RWPE2 (cell line): ENCODE measurements around the gene NUP54.

Experiments used
- ATAC-seq: fragments of 200-7000 bp; cut with Tn5 transposase; 3 replicates; pipeline ENCODE4 v1.9.1; 2021; ENCODE audit warnings: low read depth
- DNase-seq: peaks from one replicate; pipeline ENCODE4 v3.0.0-alpha.2; 2020; ENCODE audit warnings: low spot score
- H3K27ac ChIP-seq: fragments of 450-650 bp; 2 replicates; pipeline ENCODE4 v1.5.1; 2017; ENCODE audit warnings: mild to moderate bottlenecking; ENCODE audit not compliant: poor library complexity, severe bottlenecking
- H3K27me3 ChIP-seq: fragments of 250-450 bp; sonication (Bioruptor Pico); 2 replicates; pipeline ENCODE4 v1.5.1; 2021; ENCODE audit warnings: mild to moderate bottlenecking, moderate library complexity; ENCODE audit not compliant: insufficient read depth, poor library complexity, severe bottlenecking
- H3K36me3 ChIP-seq: fragments of 250-450 bp; sonication (Bioruptor Pico); 2 replicates; pipeline ENCODE4 v1.5.1; 2020; ENCODE audit warnings: low read depth, mild to moderate bottlenecking, moderate library complexity
- H3K4me1 ChIP-seq: fragments of 250-450 bp; sonication (Bioruptor Pico); 2 replicates; pipeline ENCODE4 v1.5.1; 2021; ENCODE audit warnings: mild to moderate bottlenecking, moderate library complexity; ENCODE audit not compliant: insufficient read depth, poor library complexity, severe bottlenecking
- H3K4me3 ChIP-seq: fragments of 250-450 bp; sonication (Bioruptor Pico); 2 replicates; pipeline ENCODE4 v1.5.1; 2021; ENCODE audit warnings: mild to moderate bottlenecking, moderate library complexity; ENCODE audit not compliant: severe bottlenecking
- H3K9me3 ChIP-seq: fragments of 250-450 bp; sonication (Bioruptor Pico); 2 replicates; pipeline ENCODE4 v1.5.1; 2021; ENCODE audit warnings: mild to moderate bottlenecking, moderate library complexity; ENCODE audit not compliant: severe bottlenecking
- TF ChIP-seq, protein P1 (sequence below): fragments of 450-650 bp; IDR thresholded peaks from one replicate; pipeline ENCODE4 v1.5.1; 2017; ENCODE audit warnings: mild to moderate bottlenecking, moderate library complexity; ENCODE audit not compliant: poor library complexity, severe bottlenecking

NUP54 gene

DNA sequence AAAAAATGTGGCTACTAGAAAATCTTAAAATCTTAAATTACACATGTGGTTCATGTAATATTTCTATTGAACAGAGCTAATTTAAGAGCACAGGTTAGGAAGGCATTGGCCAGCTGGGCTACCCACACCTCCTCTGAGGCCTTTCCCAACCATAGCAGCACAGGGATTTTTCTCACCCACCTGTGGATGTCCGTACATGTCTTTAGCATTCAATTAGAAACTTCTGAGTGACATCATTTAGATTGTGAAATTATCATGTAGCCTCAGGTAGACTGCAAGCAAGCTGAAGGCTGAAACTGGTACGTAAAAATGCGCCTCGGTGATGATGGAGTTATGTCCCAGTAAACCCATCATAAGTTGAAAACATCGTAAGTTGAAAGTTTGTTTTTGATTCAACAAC, 34.3 kb upstream of the NUP54 start:
- peaks cover 6% of the 10 kb centered on the region for H3K4me1 ChIP-seq
- peak; percentile 61; the same call in 2 of the 3 replicates for ATAC-seq

DNA sequence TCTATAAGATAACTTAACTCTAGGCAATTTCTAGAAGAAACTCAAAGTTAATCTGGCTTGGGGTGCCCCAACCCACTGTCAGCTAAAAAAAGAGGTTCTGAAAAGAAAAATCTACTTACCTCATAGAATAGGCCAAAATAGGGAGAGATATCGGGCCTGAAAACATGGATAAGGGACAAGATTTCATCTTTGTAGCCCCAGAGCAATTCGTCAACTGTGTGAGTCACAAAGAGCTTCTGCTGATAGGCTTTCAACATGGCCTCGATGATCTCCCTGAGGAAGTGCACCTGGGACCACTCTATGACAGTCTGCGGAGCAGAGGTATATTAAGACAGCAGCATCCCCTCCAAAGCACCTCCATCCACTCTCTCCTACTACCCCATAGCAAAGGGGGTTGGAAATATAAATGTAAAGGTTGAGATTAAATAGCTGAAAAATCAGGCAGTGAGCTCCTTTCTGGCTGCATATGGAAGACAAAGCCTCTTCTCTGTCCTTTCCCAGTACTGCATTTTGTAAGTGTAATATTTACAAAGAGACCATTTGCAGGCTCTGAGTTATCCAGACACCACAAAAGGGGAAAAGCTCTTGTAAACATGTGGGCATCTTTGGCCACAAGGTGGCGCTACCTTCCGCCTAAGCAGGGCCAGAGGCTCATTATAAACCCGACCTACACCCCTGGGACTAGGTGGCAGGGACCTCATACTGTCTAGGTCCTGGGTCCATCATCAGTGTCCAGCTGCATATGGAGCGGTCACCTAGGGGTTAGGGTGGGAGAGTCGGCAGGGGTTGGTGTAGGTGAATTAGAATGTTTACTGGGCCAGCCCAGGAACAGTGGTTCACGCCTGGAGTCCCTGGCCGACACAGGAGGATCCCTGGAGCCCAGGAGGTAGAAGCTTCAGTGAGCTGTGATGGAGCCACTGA, 31.5 kb upstream of the NUP54 start:
- Histone ChIP-seq H3K4me1 (peaks cover 6% of the 10 kb centered on the region), H3K36me3 (peaks cover 55% of the 10 kb centered on the region), H3K9me3 (no peaks in the 10 kb centered on the region), H3K4me3 (no peak overlapping the region), H3K27ac (no peak overlapping the region), H3K27me3 (no peaks in the 10 kb centered on the region)
- peak; percentile 68 for DNase-seq
- TF ChIP-seq, protein P1, sequence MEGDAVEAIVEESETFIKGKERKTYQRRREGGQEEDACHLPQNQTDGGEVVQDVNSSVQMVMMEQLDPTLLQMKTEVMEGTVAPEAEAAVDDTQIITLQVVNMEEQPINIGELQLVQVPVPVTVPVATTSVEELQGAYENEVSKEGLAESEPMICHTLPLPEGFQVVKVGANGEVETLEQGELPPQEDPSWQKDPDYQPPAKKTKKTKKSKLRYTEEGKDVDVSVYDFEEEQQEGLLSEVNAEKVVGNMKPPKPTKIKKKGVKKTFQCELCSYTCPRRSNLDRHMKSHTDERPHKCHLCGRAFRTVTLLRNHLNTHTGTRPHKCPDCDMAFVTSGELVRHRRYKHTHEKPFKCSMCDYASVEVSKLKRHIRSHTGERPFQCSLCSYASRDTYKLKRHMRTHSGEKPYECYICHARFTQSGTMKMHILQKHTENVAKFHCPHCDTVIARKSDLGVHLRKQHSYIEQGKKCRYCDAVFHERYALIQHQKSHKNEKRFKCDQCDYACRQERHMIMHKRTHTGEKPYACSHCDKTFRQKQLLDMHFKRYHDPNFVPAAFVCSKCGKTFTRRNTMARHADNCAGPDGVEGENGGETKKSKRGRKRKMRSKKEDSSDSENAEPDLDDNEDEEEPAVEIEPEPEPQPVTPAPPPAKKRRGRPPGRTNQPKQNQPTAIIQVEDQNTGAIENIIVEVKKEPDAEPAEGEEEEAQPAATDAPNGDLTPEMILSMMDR = peak; percentile 89
- peak; percentile 85 for ATAC-seq

More for the DNA sequence above, 34.3 kb upstream of the NUP54 start:
- DNase-seq = no peak
- TF ChIP-seq, protein P1 = no peak
- Histone ChIP-seq H3K9me3 (no peaks in the 10 kb centered on the region), H3K27ac (no peak overlapping the region), H3K4me3 (no peak overlapping the region), H3K36me3 (peaks cover 30% of the 10 kb centered on the region), H3K27me3 (no peaks in the 10 kb centered on the region)

DNA sequence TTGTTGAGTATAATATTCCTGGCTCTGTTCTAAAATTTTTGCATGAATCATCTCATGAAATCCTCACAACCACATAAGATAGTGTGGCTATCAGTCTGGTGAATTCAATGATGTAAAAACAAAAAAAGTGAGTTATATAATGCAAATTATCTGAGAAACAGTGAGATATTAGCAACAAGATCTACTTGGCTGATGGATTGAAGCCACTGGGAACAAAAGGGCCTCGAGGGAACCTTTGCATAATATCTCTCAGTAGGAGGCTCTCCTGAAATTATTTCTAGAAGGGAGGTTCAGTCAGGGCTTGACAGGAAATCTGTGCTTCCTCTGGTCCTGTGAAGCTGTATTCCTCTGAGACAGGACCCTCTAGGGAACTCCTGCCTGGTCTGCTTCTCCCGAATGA, 30.1 kb upstream of the NUP54 start:
- Histone ChIP-seq H3K4me3 (no peak overlapping the region), H3K36me3 (peaks cover 66% of the 10 kb centered on the region), H3K27me3 (no peaks in the 10 kb centered on the region), H3K9me3 (no peaks in the 10 kb centered on the region), H3K4me1 (peaks cover 6% of the 10 kb centered on the region), H3K27ac (no peak overlapping the region)
- ATAC-seq (no peak), DNase-seq (no peak)
- TF ChIP-seq, protein P1 = no peak

DNA sequence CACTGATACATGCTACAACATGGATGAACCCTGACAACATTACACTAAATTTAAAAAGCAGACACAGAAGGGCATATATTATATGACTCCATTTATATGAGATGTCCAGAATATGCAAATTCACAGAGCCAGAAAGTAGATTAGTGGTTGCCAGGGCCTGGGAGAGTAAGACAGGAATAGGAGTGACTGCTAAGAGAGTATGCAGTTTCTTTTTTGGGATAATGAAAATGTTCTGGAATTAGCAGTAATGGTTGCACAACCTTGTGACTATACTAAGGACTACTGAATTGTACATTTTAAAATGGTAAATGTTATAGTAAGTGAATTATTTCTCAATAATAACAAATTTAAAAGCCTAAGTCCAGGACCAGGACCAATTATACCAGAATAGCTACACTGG, 29.5 kb upstream of the NUP54 start:
- peaks cover 66% of the 10 kb centered on the region for H3K36me3 ChIP-seq
- peaks cover 5% of the 10 kb centered on the region for H3K4me1 ChIP-seq
- no peaks in the 10 kb centered on the region for H3K27me3 ChIP-seq
- H3K4me3 ChIP-seq = no peak overlapping the region
- no peaks in the 10 kb centered on the region for H3K9me3 ChIP-seq
- ATAC-seq = no peak
- no peak overlapping the region for H3K27ac ChIP-seq
- no peak for DNase-seq
- TF ChIP-seq, protein P1 = no peak

DNA sequence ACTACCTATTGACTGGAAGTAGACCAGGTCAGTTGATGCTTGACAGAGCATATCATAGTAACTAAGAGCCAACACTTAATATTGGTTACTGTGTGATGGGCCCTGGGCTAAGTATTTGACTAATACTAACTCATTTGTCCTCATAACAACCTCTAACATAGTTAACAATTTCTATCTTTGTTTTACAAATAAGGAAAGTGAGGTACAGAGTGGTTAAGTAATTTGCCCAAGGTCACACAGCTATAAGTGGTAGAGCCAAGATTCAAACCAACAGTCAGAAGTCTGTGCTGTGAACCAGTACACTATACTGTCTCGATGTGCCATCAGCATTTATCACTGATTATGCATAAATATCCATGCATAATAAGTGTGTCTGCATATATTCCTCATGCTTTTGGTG, 27.1 kb upstream of the NUP54 start:
- H3K9me3 ChIP-seq = no peaks in the 10 kb centered on the region
- H3K27ac ChIP-seq = no peak overlapping the region
- TF ChIP-seq, protein P1 = no peak
- DNase-seq (no peak), ATAC-seq (no peak)
- no peak overlapping the region for H3K4me3 ChIP-seq
- H3K36me3 ChIP-seq = peaks cover 64% of the 10 kb centered on the region
- no peaks in the 10 kb centered on the region for H3K4me1 ChIP-seq
- H3K27me3 ChIP-seq = no peaks in the 10 kb centered on the region
